Kidney (tissue), 14 donors: ENCODE measurements around the gene TOR1AIP2. TPM values are rescaled to one million over a fixed set of nuclear protein-coding genes. Genes with fewer than 3 reads are reported as not detected.
A peak's percentile ranks its signal among the peaks of the same experiment; 100 is the strongest.

ENCODE experiments used
- DNase-seq, 5 donors: peaks; one replicate each; pipeline ENCODE4 v3.0.0-alpha.2; 2013 to 2020
- FAIRE-seq: peaks from 2 replicates; lab custom pipeline; 2012; peaks lifted over from hg19 to GRCh38; lab: Jason Lieb, UNC
- H3K27ac ChIP-seq, 2 donors: one replicate each; pipeline ENCODE4 v1.7.0; 2013; ENCODE audit warnings: low read depth in 2 of 2, low read length in 2 of 2, inconsistent platforms in 1 of 2
- H3K27me3 ChIP-seq: one replicate; pipeline ENCODE4 v1.7.1; 2013; ENCODE audit warnings: low read length, inconsistent platforms; ENCODE audit not compliant: control insufficient read depth, insufficient read depth
- H3K36me3 ChIP-seq, 3 donors: one replicate each; pipeline versions ENCODE4 v1.7.0 to v1.7.1; 2013; ENCODE audit warnings: low read length in 3 of 3, control low read depth in 1 of 3, inconsistent platforms in 1 of 3; ENCODE audit not compliant: insufficient read depth in 3 of 3, control insufficient read depth in 2 of 3
- H3K4me1 ChIP-seq, 3 donors: one replicate each; pipeline versions ENCODE4 v1.7.0 to v1.7.1; 2013; ENCODE audit warnings: low read length in 3 of 3, inconsistent platforms in 1 of 3, low read depth in 1 of 3; ENCODE audit not compliant: control insufficient read depth in 2 of 3, insufficient read depth in 2 of 3
- H3K4me3 ChIP-seq, 3 donors: one replicate each; pipeline versions ENCODE4 v1.7.0 to v1.8.1; 2013; ENCODE audit warnings: low read length in 3 of 3, control low read depth in 1 of 3, inconsistent platforms in 1 of 3
- H3K9ac ChIP-seq, 3 donors: one replicate each; pipeline versions ENCODE4 v1.7.0 to v1.7.1; 2013; ENCODE audit warnings: low read length in 3 of 3, control low read depth in 1 of 3, inconsistent platforms in 1 of 3
- H3K9me3 ChIP-seq, 3 donors: one replicate each; pipeline versions ENCODE4 v1.7.0 to v1.7.1; 2013; ENCODE audit warnings: low read length in 3 of 3, control low read depth in 1 of 3, inconsistent platforms in 1 of 3; ENCODE audit not compliant: control insufficient read depth in 2 of 3, insufficient read depth in 1 of 3
- intact Hi-C: fragments of 100-400 bp; cut with DNase I; formaldehyde crosslinking; loops from one replicate; pipeline ENCODE4 v1.11.1; 2022
- polyA plus RNA-seq: library from polyadenylated mRNA; stranded (reverse); fragments of 350-450 nt; fragmentation: Illumina TruSeq; extraction: RNeasy Lipid Tissue Mini Kit (QIAGEN cat#74804); gene quantifications from one replicate; pipeline ENCODE4 v1.2.3, GENCODE V29; 2014; ENCODE audit warnings: low read depth, low replicate concordance; ENCODE audit not compliant: insufficient read depth
- total RNA-seq: library from RNA; stranded (reverse); fragmentation: NEBNext Ultra II Directional; extraction: Animal tissue kit (Norgen Biotek cat#: 25700); gene quantifications from one replicate; pipeline ENCODE4 v1.2.1, GENCODE V29; 2021
- TF ChIP-seq, protein P1 (sequence below): IDR thresholded peaks from 3 replicates; pipeline ENCODE4 v1.5.1; 2012; ENCODE audit warnings: mild to moderate bottlenecking, moderate library complexity, borderline replicate concordance; ENCODE audit not compliant: insufficient read depth; ENCODE audit errors: extremely low read depth
- donor health status: control.
- donor health status: control.
- donor health status: control.
- donor health status: control.
- donor health status: control.
- donor health status: DM: yes; HTN: yes; CAD: no.
- donor health status: Normal renal cell carcinoma (clear cell type).

Gene TOR1AIP2
- total and polyA plus RNA-seq, 2 donors from 2014 or later: 13.1 to 80.5 TPM

DNA sequence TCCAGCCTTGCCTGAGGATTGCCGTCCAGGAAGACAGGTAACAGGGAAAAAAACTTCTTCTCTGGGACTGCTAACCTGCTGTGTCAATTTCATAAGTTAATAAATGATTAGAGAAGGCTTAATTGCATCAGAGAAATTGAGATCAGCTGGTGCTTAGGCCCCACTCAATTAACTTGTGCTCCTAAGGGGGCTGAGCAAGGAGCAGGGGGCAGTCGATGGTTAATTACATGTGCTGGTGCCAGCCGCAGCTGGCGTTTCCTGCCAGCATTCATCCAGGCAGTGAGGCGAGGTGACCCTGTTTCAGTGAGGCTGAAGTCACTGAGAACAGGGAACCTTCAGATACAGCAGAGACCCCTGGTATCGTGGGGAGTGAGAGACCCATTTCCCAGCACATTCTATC, 74.5 kb downstream of the TOR1AIP2 start:
- H3K27ac ChIP-seq: no peak overlapping the region
- intact Hi-C loops: no loop called here
- TF ChIP-seq, protein P1, sequence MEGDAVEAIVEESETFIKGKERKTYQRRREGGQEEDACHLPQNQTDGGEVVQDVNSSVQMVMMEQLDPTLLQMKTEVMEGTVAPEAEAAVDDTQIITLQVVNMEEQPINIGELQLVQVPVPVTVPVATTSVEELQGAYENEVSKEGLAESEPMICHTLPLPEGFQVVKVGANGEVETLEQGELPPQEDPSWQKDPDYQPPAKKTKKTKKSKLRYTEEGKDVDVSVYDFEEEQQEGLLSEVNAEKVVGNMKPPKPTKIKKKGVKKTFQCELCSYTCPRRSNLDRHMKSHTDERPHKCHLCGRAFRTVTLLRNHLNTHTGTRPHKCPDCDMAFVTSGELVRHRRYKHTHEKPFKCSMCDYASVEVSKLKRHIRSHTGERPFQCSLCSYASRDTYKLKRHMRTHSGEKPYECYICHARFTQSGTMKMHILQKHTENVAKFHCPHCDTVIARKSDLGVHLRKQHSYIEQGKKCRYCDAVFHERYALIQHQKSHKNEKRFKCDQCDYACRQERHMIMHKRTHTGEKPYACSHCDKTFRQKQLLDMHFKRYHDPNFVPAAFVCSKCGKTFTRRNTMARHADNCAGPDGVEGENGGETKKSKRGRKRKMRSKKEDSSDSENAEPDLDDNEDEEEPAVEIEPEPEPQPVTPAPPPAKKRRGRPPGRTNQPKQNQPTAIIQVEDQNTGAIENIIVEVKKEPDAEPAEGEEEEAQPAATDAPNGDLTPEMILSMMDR: no peak
- H3K4me3 ChIP-seq: no peak overlapping the region
- no peaks in the 10 kb centered on the region for H3K27me3 ChIP-seq
- DNase-seq: peak in 3 of 5 donors; percentile 47 to 70 (median 55)
- H3K36me3 ChIP-seq: no peaks in the 10 kb centered on the region
- no peak overlapping the region for H3K9ac ChIP-seq
- FAIRE-seq: no peak
- H3K4me1 ChIP-seq: no peaks in the 10 kb centered on the region
- no peaks in the 10 kb centered on the region for H3K9me3 ChIP-seq

DNA sequence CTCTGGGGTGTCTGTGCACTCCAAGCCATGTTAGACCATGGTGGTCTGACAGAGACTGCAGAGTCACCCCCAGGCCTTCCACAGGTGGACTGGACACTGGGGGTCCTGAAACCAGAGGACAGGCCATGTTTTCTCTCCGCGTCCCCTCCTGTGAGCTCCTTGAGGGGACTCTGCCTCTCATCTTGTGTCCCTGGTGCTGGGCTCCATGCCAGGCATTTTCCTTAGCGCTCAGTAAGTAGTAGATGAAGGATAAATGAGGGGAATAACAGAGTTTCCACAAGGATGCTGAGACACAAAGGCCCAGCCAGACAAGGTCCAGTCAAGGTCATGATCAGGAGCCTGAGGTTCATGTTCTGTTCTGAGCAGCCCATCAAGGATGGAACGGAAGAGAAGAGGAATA, 77.1 kb downstream of the TOR1AIP2 start:
- Histone ChIP-seq H3K27ac (no peak overlapping the region), H3K4me3 (no peak overlapping the region), H3K9ac (no peak overlapping the region), H3K9me3 (no peaks in the 10 kb centered on the region), H3K27me3 (no peaks in the 10 kb centered on the region), H3K4me1 (no peaks in the 10 kb centered on the region), H3K36me3 (no peaks in the 10 kb centered on the region)
- TF ChIP-seq, protein P1: no peak
- FAIRE-seq (no peak), DNase-seq (no peak)
- intact Hi-C loops: no loop called here

DNA sequence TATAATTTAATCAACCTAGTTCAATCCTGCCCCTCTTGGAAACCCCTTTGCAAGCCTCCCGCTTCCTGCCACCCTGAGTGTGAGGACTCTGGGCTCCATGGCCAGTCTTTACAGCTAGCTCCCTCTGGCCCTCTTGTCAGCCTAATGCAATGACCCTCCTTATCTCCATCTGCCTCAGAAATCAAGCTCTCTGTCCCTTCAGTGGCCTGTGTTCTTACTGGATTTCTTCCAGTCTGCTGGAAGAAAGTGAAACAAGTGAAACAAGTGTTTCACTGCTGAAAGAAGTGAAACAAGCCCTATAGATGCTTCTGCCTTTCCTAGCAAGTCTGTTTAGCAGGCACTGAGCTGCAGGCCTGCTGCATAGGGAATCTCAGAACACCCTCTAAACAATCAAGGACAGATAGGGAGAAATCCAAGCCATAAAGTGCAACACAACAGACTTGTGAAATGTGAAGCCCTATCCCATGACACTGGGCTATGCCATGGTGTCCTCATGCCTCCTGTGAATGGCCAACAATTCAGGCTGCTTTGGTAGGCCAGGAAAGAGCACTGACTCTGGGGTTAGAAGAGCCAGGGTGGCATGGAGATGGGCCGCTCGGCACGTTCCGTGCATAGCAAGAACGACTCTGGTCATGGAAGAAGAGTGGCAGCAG, 78.6 kb downstream of the TOR1AIP2 start:
- TF ChIP-seq, protein P1: no peak
- DNase-seq (no peak), FAIRE-seq (no peak)
- Histone ChIP-seq H3K27ac (no peak overlapping the region), H3K27me3 (no peaks in the 10 kb centered on the region), H3K9ac (no peak overlapping the region), H3K9me3 (no peaks in the 10 kb centered on the region), H3K4me3 (no peak overlapping the region), H3K4me1 (no peaks in the 10 kb centered on the region), H3K36me3 (no peaks in the 10 kb centered on the region)
- intact Hi-C loops: no loop called here
